ENCODE data around the gene RIN2.
"Not testable (repeated sequence)": the region's sequence is repeated elsewhere in the genome, so short reads cannot be mapped to it uniquely, and the experiment has no call there.

RIN2 gene

DNA sequence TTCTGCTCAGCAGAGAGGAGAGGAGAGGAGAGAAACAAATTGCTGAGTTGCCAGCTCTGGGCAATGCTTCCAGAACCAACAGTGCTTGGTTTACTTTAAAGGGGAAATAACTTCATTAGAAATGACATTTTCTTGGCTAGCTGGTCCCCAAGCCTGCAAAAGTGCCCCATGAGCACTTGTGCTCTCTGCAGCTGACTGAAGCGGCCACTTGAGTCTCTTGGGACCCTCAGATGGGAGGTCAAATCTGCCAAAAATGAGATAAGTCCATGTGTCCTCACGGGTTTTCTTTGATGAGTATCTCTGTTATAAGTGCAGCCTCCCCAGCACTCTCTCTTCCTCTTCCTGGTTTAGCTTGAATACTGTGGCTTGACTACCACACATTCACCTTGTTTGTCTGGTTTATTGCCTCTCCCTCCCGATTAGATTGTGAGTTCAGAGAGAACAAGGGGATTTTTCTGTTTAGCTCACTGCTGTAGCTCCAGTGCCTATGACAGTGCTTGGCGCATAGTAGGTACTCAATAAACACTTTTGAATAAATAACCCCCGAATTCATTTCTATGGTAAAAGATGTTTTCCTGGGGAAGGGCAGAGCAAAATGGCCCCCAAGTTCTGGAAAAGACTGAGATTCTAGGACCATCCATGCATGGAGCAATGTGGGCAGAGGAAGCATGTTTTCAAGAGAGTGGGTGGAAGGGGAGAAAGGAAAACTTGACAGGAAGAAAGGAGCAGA, 7.0 kb upstream of the RIN2 start:
- DNase-seq: peak in 2 of 3 donors; percentile 29 to 49
- Histone ChIP-seq H3K27ac (ENCODE audit: insufficient read depth in 1 of 2, low read depth in 1 of 2, low read length in 2 of 2, poor library complexity in 1 of 2, severe bottlenecking in 2 of 2) (peak overlapping the region in 1 of 2 experiments; percentile 20), H3K4me3 (ENCODE audit: control insufficient read depth in 1 of 7, extremely low read depth in 1 of 7, insufficient read depth in 4 of 7, low read depth in 2 of 7, low read length in 6 of 7) (peak overlapping the region in 2 of 7 experiments; percentile 15 to 28), H3K36me3 (ENCODE audit: control insufficient read depth in 4 of 4, insufficient read depth in 4 of 4, low read length in 3 of 4) (no peaks in the 10 kb centered on the region), H3K9me3 (ENCODE audit: control extremely low read depth in 1 of 5, control insufficient read depth in 4 of 5, insufficient read depth in 2 of 5, low read depth in 1 of 5, low read length in 4 of 5) (no peaks in the 10 kb centered on the region), H3K27me3 (replicated peaks in 2 of 5; ENCODE audit: control insufficient read depth in 4 of 5, insufficient read depth in 5 of 5, low read length in 4 of 5) (no peaks in the 10 kb centered on the region), H3K4me1 (ENCODE audit: control extremely low read depth in 1 of 4, control insufficient read depth in 4 of 4, insufficient read depth in 4 of 4, low read length in 3 of 4) (peaks cover 0 to 11% (median 8%) of the 10 kb centered on the region in 4 experiments)
- 6% methylated on average over 2 of the region's 5 CpGs for WGBS (ENCODE audit: insufficient coverage)
- ChIA-PET CTCF (interaction anchor here (1.2 to 1.5 kb wide), 3 partner anchors 19 to 34 kb away, joined by 3 to 4 read pairs (median 4); no protein-coding TSS in a partner anchor), POLR2A (no interaction called here)

DNA sequence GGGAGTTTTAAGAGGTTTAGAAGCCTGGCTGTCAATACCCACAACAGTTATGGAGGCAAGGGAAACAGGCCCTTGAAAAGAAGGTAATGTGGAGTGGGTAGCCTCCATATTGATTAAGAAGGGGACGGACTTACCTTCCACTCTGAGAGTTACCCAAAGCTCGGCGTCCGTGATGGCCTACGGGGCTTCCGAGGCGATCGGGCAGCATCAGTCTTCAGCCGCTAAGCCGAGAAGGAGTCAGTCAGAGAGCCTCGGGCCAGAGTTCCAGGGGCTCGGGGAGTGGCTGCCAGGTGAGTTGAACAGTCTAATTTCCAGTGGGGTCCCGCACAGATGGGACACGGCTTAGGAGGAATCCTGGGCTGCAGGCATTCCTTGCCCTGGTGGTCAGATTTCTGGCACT, 3.9 kb upstream of the RIN2 start:
- H3K36me3 ChIP-seq (ENCODE audit: control insufficient read depth in 4 of 4, insufficient read depth in 4 of 4, low read length in 3 of 4); H3K27me3 ChIP-seq (replicated peaks in 2 of 5; ENCODE audit: control insufficient read depth in 4 of 5, insufficient read depth in 5 of 5, low read length in 4 of 5); DNase-seq; H3K27ac ChIP-seq (ENCODE audit: insufficient read depth in 1 of 2, low read depth in 1 of 2, low read length in 2 of 2, poor library complexity in 1 of 2, severe bottlenecking in 2 of 2); H3K4me3 ChIP-seq (ENCODE audit: control insufficient read depth in 1 of 7, extremely low read depth in 1 of 7, insufficient read depth in 4 of 7, low read depth in 2 of 7, low read length in 6 of 7); H3K9me3 ChIP-seq (ENCODE audit: control extremely low read depth in 1 of 5, control insufficient read depth in 4 of 5, insufficient read depth in 2 of 5, low read depth in 1 of 5, low read length in 4 of 5); CTCF ChIA-PET; POLR2A ChIA-PET: not testable (repeated sequence)
- 96% methylated on average over 5 of the region's 14 CpGs for WGBS (ENCODE audit: insufficient coverage)
- H3K4me1 ChIP-seq (ENCODE audit: control extremely low read depth in 1 of 4, control insufficient read depth in 4 of 4, insufficient read depth in 4 of 4, low read length in 3 of 4): peaks cover 5 to 31% (median 29%) of the 10 kb centered on the region in 4 experiments

DNA sequence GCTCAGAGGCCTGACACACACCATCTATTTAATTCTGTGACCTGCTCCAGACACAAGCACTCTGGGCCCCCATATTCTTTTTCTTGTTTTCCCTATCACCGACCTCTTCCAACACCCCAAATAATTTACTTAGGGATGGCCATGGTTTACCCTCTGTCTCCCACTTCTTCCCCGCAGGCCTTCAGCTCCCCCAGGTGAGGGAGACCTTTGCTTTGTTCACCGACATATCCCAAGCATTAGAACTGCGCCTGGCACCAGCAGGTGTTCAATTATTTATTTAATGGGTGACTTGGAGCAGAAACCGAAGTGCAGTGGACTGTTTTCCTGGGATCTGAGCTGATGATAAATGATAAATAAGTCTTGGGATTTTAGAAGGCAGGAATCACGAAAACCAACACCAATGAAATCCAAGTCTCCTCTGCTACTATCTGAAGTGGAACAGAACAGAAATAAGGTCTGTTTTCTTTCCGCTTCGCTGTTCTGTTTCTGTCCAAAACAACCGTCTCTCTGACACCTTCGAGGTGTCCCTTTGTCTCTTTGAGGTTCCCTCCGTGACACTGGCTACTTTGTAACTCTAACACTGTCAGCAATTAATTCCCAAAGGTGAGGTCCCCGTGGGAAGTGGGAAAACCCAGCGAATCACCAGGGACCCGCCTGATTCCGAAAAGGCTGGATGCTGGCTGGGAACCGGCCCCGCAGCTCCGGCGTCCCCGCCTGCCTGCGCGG, 1.1 kb upstream of the RIN2 start:
- 36% methylated on average over 19 of the region's 22 CpGs for WGBS (ENCODE audit: insufficient coverage)
- Histone ChIP-seq H3K4me1 (ENCODE audit: control extremely low read depth in 1 of 4, control insufficient read depth in 4 of 4, insufficient read depth in 4 of 4, low read length in 3 of 4) (peaks cover 6 to 32% (median 24%) of the 10 kb centered on the region in 4 experiments), H3K27me3 (replicated peaks in 2 of 5; ENCODE audit: control insufficient read depth in 4 of 5, insufficient read depth in 5 of 5, low read length in 4 of 5) (no peaks in the 10 kb centered on the region), H3K27ac (ENCODE audit: insufficient read depth in 1 of 2, low read depth in 1 of 2, low read length in 2 of 2, poor library complexity in 1 of 2, severe bottlenecking in 2 of 2) (peak overlapping the region; percentile 50 to 71), H3K36me3 (ENCODE audit: control insufficient read depth in 4 of 4, insufficient read depth in 4 of 4, low read length in 3 of 4) (no peaks in the 10 kb centered on the region), H3K9me3 (ENCODE audit: control extremely low read depth in 1 of 5, control insufficient read depth in 4 of 5, insufficient read depth in 2 of 5, low read depth in 1 of 5, low read length in 4 of 5) (no peaks in the 10 kb centered on the region), H3K4me3 (ENCODE audit: control insufficient read depth in 1 of 7, extremely low read depth in 1 of 7, insufficient read depth in 4 of 7, low read depth in 2 of 7, low read length in 6 of 7) (peak overlapping the region; percentile 69 to 93 (median 76))
- DNase-seq: peak in 1 of 3 donors; percentile 8
- CTCF ChIA-PET: interaction anchor here (1.2 to 4.1 kb wide), 3 partner anchors 10 to 66 kb away, joined by 3 to 19 read pairs (median 4); no protein-coding TSS in a partner anchor
- POLR2A ChIA-PET: interaction anchor here (1.1 to 1.8 kb wide), 3 partner anchors 9 to 22 kb away, joined by 3 to 5 read pairs (median 4); no protein-coding TSS in a partner anchor

DNA sequence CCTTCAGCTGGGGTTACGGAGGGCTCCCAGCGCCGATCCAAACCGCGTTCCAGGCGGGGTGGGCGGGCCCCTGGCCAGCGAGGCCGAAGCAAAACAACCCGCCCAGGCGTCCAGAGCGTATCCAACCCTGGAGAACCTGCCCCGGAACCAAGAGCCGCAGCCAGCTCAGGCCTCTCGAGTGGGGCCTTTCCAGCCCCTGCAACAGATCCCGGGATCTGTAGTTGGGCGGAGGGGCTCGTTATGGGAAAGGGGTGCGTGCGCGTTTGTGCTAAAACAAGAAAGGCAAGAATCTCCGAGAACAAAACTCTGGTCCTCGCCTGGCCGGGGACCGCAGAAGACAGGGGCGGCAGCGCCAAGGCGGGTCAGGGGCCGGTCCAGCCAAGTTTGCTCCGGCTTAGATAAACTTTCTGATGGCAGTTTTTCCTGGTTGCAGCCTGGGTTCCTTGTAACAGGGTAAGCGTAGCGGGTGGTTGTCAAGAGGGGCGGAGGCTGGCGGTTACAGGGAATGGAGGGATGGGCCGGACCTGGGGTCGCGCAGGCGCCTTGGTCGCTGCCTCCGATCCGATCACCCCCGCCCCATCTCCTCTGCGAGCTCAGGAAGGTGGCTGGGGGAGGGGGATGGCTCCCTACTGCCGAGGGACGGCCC, 448 bp upstream of the RIN2 start:
- Histone ChIP-seq H3K27me3 (replicated peaks in 2 of 5; ENCODE audit: control insufficient read depth in 4 of 5, insufficient read depth in 5 of 5, low read length in 4 of 5) (no peaks in the 10 kb centered on the region), H3K9me3 (ENCODE audit: control extremely low read depth in 1 of 5, control insufficient read depth in 4 of 5, insufficient read depth in 2 of 5, low read depth in 1 of 5, low read length in 4 of 5) (no peaks in the 10 kb centered on the region), H3K36me3 (ENCODE audit: control insufficient read depth in 4 of 4, insufficient read depth in 4 of 4, low read length in 3 of 4) (no peaks in the 10 kb centered on the region), H3K4me1 (ENCODE audit: control extremely low read depth in 1 of 4, control insufficient read depth in 4 of 4, insufficient read depth in 4 of 4, low read length in 3 of 4) (peaks cover 6 to 32% (median 24%) of the 10 kb centered on the region in 4 experiments), H3K27ac (ENCODE audit: insufficient read depth in 1 of 2, low read depth in 1 of 2, low read length in 2 of 2, poor library complexity in 1 of 2, severe bottlenecking in 2 of 2) (peak overlapping the region; percentile 50 to 71), H3K4me3 (ENCODE audit: control insufficient read depth in 1 of 7, extremely low read depth in 1 of 7, insufficient read depth in 4 of 7, low read depth in 2 of 7, low read length in 6 of 7) (peak overlapping the region; percentile 69 to 93 (median 76))
- peak; percentile 88 to 97 (median 95) for DNase-seq
- 0% methylated on average over 36 of the region's 45 CpGs for WGBS (ENCODE audit: insufficient coverage)
- CTCF ChIA-PET: interaction anchor here (1.1 to 4.1 kb wide), 4 partner anchors 10 to 67 kb away, joined by 3 to 19 read pairs (median 4); no protein-coding TSS in a partner anchor
- POLR2A ChIA-PET: interaction anchor here (1.1 to 1.8 kb wide), 3 partner anchors 10 to 22 kb away, joined by 3 to 5 read pairs (median 4); no protein-coding TSS in a partner anchor

DNA sequence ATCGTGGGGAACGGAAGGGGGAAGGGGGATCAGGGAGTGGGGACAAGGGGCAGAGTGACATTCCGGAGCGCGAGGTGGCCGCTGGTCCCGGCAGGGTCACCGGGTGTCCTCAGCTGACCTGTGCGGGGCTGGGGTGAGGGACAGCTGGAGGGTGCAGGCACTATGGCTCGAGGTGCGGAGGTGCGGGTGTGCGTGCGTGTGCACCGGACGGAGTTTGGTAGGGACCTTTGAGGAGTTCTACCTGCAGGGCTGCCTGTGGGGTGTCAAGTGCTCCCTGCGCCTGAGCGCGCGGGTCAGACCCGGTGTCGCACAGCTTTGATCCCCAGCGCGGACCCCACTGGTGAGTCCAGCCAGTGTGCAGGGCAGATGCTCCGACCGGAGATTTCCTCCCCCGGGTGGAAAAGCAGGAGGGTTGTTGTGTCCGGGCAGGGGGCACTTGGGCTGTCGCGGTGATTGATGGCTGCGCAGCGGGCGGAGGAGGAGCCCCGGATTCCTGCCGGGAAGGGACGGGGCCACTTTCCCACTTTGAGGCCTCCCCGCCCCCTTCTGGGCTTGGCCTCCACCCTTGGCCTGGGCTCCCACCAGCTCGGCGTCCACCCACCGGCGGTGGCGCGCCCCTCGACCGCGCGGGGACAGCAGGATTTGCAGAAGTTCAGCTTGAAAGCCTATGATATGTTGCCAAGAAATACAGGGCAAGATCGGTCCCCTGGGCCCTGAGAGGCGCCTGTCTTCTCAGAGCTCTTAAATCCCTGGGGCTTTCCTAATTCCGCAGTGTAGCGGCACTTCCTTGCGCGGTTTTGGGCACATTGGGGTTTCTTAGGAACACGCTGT, 658 bp downstream of the RIN2 start:
- Histone ChIP-seq H3K4me3 (ENCODE audit: control insufficient read depth in 1 of 7, extremely low read depth in 1 of 7, insufficient read depth in 4 of 7, low read depth in 2 of 7, low read length in 6 of 7) (peak overlapping the region; percentile 69 to 93 (median 76)), H3K36me3 (ENCODE audit: control insufficient read depth in 4 of 4, insufficient read depth in 4 of 4, low read length in 3 of 4) (no peaks in the 10 kb centered on the region), H3K4me1 (ENCODE audit: control extremely low read depth in 1 of 4, control insufficient read depth in 4 of 4, insufficient read depth in 4 of 4, low read length in 3 of 4) (peaks cover 6 to 32% (median 24%) of the 10 kb centered on the region in 4 experiments), H3K27me3 (replicated peaks in 2 of 5; ENCODE audit: control insufficient read depth in 4 of 5, insufficient read depth in 5 of 5, low read length in 4 of 5) (no peaks in the 10 kb centered on the region), H3K27ac (ENCODE audit: insufficient read depth in 1 of 2, low read depth in 1 of 2, low read length in 2 of 2, poor library complexity in 1 of 2, severe bottlenecking in 2 of 2) (peak overlapping the region in 1 of 2 experiments; percentile 71), H3K9me3 (ENCODE audit: control extremely low read depth in 1 of 5, control insufficient read depth in 4 of 5, insufficient read depth in 2 of 5, low read depth in 1 of 5, low read length in 4 of 5) (no peaks in the 10 kb centered on the region)
- POLR2A ChIA-PET: interaction anchor here (1.1 to 1.8 kb wide), 2 partner anchors 11 to 15 kb away, joined by 3 to 5 read pairs; no protein-coding TSS in a partner anchor
- peak; percentile 48 to 84 (median 77) for DNase-seq
- CTCF ChIA-PET: interaction anchor here (0.7 to 4.1 kb wide), 10 partner anchors 11 to 64 kb away, joined by 3 to 19 read pairs (median 3); no protein-coding TSS in a partner anchor
- under 1% methylated on average over 43 of the region's 54 CpGs for WGBS (ENCODE audit: insufficient coverage)

DNA sequence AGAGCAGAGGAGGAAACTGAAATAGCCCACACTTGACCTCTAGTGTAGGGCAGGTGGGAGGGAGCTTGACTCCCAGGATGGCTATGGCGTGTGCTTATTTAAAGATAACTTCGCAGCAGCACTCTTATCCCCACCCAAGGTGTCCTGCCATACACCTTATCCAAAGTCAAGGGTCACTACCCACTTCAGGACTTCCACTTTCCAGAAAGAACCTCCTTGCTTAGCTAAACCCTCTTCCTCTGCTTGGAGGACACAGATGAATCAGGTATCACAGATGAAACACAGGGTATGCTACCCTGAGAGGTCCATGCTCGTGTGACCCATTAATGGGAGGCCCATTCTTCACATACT, 2.3 kb downstream of the RIN2 start:
- Histone ChIP-seq H3K9me3 (ENCODE audit: control extremely low read depth in 1 of 5, control insufficient read depth in 4 of 5, insufficient read depth in 2 of 5, low read depth in 1 of 5, low read length in 4 of 5) (no peaks in the 10 kb centered on the region), H3K4me3 (ENCODE audit: control insufficient read depth in 1 of 7, extremely low read depth in 1 of 7, insufficient read depth in 4 of 7, low read depth in 2 of 7, low read length in 6 of 7) (no peak overlapping the region), H3K27ac (ENCODE audit: insufficient read depth in 1 of 2, low read depth in 1 of 2, low read length in 2 of 2, poor library complexity in 1 of 2, severe bottlenecking in 2 of 2) (no peak overlapping the region), H3K36me3 (ENCODE audit: control insufficient read depth in 4 of 4, insufficient read depth in 4 of 4, low read length in 3 of 4) (no peaks in the 10 kb centered on the region), H3K27me3 (replicated peaks in 2 of 5; ENCODE audit: control insufficient read depth in 4 of 5, insufficient read depth in 5 of 5, low read length in 4 of 5) (no peaks in the 10 kb centered on the region), H3K4me1 (ENCODE audit: control extremely low read depth in 1 of 4, control insufficient read depth in 4 of 4, insufficient read depth in 4 of 4, low read length in 3 of 4) (peaks cover 6 to 32% (median 26%) of the 10 kb centered on the region in 4 experiments)
- ChIA-PET POLR2A (no interaction called here), CTCF (interaction anchor here (1.5 to 4.1 kb wide), 2 partner anchors 11 to 24 kb away, joined by 3 to 19 read pairs; no protein-coding TSS in a partner anchor)
- no peak for DNase-seq
- 95% methylated on average over 3 of the region's 3 CpGs for WGBS (ENCODE audit: insufficient coverage)
